Esophagus squamous epithelium (tissue), 5 donors: ENCODE measurements around the gene MMP12. TPM values are rescaled to one million over a fixed set of nuclear protein-coding genes. Genes with fewer than 3 reads are reported as not detected.

Experiments
- DNase-seq: peaks from one replicate; lab custom pipeline; 2025; lab: John Stamatoyannopoulos, UW
- H3K27ac ChIP-seq, 4 donors: fragments of 200-600 bp; sonication (generic); one replicate each; pipeline ENCODE4 v1.5.1; 2016 to 2019; ENCODE audit warnings: mild to moderate bottlenecking in 1 of 4
- H3K27me3 ChIP-seq, 4 donors: fragments of 200-600 bp; sonication (generic); 1 replicate in 3 of 4; 2 replicates in 1 of 4; pipeline versions ENCODE4 v1.5.1 to v1.6.0; 2017 to 2021; ENCODE audit warnings: antibody characterized with exemption in 1 of 4
- H3K36me3 ChIP-seq, 3 donors: fragments of 200-600 bp; sonication (generic); one replicate each; pipeline ENCODE4 v1.5.1; 2016 to 2019
- H3K4me1 ChIP-seq, 3 donors: fragments of 200-600 bp; sonication (generic); one replicate each; pipeline ENCODE4 v1.5.1; 2017 to 2019
- H3K4me3 ChIP-seq, 4 donors: fragments of 200-600 bp; sonication (generic); 1 replicate in 3 of 4; 2 replicates in 1 of 4; pipeline ENCODE4 v1.5.1; 2016 to 2019; ENCODE audit warnings: mild to moderate bottlenecking in 2 of 4, moderate library complexity in 1 of 4
- H3K9me3 ChIP-seq, 3 donors: fragments of 200-600 bp; sonication (generic); one replicate each; pipeline ENCODE4 v1.5.1; 2016 to 2019
- CTCF ChIP-seq, 6 experiments: fragments of 450-650 bp in 4 of 6; fragments of 200-600 bp in 2 of 6; sonication (generic) in 2 of 6; IDR thresholded peaks; one replicate each; pipeline ENCODE4 v1.5.1; 2016 to 2019; ENCODE audit warnings: antibody characterized with exemption in 6 of 6, mild to moderate bottlenecking in 4 of 6, moderate library complexity in 4 of 6
- POLR2A ChIP-seq, 4 donors: fragments of 450-650 bp; IDR thresholded peaks; one replicate each; pipeline ENCODE4 v1.6.1; 2017; ENCODE audit warnings: antibody characterized with exemption in 4 of 4, mild to moderate bottlenecking in 4 of 4, moderate library complexity in 3 of 4
- WGBS, 2 donors: methylation state at CpG; one replicate each; pipeline ENCODE4 v1.1.5; 2018; 5-methylcytosine and 5-hydroxymethylcytosine counted together
- intact Hi-C: fragments of 100-400 bp; cut with DNase I; formaldehyde crosslinking; loops from one replicate; pipeline ENCODE4 v1.15.0; 2022
- total RNA-seq, 4 donors: library from RNA; depleted of rRNA; stranded (reverse); fragments of >200 nt; gene quantifications; one replicate each; pipeline ENCODE4 v1.1.0, GENCODE V29; 2016
- donor health status: DM: yes; HTN: yes; CAD: no.

The MMP12 gene
- total RNA-seq, 4 donors from 2014 or later = 0.35 to 1.1 TPM; not detected in 2

DNA sequence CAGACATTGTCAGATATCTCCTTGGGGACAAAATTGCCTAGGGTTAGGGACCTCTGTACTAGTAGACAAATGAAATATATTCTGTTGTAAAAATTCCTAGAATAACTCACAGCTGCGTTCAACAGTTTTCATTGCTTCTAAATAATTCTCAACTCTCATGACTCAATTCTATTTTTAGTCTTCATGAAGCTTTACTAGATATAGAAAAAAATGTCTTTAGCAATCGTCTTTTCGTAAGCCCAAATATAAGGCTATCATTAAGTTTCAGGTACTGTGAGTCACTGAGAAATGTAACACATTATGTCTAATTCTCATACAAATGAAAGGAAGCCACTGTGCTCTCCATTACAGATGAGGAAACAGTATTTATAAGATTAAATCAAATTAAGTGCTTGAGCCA lies 6.4 kb downstream of the MMP12 start:
- H3K27me3 ChIP-seq = no peaks in the 10 kb centered on the region
- no peaks in the 10 kb centered on the region for H3K9me3 ChIP-seq
- no peak overlapping the region for H3K27ac ChIP-seq
- no peaks in the 10 kb centered on the region for H3K36me3 ChIP-seq
- WGBS, 2 donors = 57 to 62% methylated on average over 3 of the region's 3 CpGs
- intact Hi-C loops = no loop called here
- H3K4me3 ChIP-seq = no peak overlapping the region
- DNase-seq = no peak
- H3K4me1 ChIP-seq = no peaks in the 10 kb centered on the region
- TF ChIP-seq CTCF (IDR thresholded peaks at IDR 0.05) (no peak), POLR2A (IDR thresholded peaks at IDR 0.05) (no peak)

DNA sequence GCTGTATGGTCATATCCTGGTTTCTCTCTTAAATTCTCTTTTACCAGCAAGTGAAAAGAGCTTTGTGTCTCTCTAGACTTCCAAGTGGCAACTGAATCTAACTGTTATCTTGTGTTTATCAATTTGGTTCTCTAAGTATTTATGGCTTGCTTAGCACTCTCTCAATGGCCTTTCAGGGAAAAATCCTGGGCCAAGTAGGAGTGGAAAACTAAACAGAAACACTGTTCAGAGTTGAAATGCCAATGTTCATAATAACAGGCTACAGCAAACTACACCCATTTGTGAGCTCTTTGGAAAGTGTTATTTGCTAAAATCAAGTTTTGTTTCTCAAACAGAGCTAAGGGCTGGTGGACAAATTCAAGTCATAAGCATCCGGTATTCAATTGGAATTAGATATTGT lies 10.1 kb downstream of the MMP12 start:
- intact Hi-C loops = no loop called here
- Histone ChIP-seq H3K36me3 (no peaks in the 10 kb centered on the region), H3K27ac (no peak overlapping the region), H3K4me1 (no peaks in the 10 kb centered on the region), H3K27me3 (no peaks in the 10 kb centered on the region), H3K4me3 (no peak overlapping the region), H3K9me3 (no peaks in the 10 kb centered on the region)
- no peak for DNase-seq
- 78 to 96% methylated on average over 1 of the region's 1 CpG for WGBS, 2 donors
- TF ChIP-seq CTCF (IDR thresholded peaks at IDR 0.05) (no peak), POLR2A (IDR thresholded peaks at IDR 0.05) (no peak)

GRCh38 chr11:102853956-102854355 lies 20.8 kb downstream of the MMP12 start:
- Histone ChIP-seq H3K9me3 (no peaks in the 10 kb centered on the region), H3K36me3 (no peaks in the 10 kb centered on the region), H3K4me3 (no peak overlapping the region), H3K27ac (no peak overlapping the region), H3K27me3 (no peaks in the 10 kb centered on the region), H3K4me1 (peaks cover 0 to 13% (median 4%) of the 10 kb centered on the region in 3 donors)
- intact Hi-C loops = no loop called here
- TF ChIP-seq CTCF (IDR thresholded peaks at IDR 0.05) (no peak), POLR2A (IDR thresholded peaks at IDR 0.05) (no peak)
- no peak for DNase-seq
- WGBS, 2 donors = 35 to 46% methylated on average over 2 of the region's 2 CpGs

GRCh38 chr11:102853055-102853454 lies 21.7 kb downstream of the MMP12 start:
- intact Hi-C loops = no loop called here
- Histone ChIP-seq H3K4me1 (peaks cover 0 to 13% (median 4%) of the 10 kb centered on the region in 3 donors), H3K36me3 (no peaks in the 10 kb centered on the region), H3K27ac (no peak overlapping the region), H3K9me3 (no peaks in the 10 kb centered on the region), H3K27me3 (no peaks in the 10 kb centered on the region), H3K4me3 (no peak overlapping the region)
- DNase-seq = no peak
- 77 to 85% methylated on average over 3 of the region's 3 CpGs for WGBS, 2 donors
- no peak for TF ChIP-seq POLR2A (IDR thresholded peaks at IDR 0.05)
- TF ChIP-seq CTCF (IDR thresholded peaks at IDR 0.05) = no peak

DNA sequence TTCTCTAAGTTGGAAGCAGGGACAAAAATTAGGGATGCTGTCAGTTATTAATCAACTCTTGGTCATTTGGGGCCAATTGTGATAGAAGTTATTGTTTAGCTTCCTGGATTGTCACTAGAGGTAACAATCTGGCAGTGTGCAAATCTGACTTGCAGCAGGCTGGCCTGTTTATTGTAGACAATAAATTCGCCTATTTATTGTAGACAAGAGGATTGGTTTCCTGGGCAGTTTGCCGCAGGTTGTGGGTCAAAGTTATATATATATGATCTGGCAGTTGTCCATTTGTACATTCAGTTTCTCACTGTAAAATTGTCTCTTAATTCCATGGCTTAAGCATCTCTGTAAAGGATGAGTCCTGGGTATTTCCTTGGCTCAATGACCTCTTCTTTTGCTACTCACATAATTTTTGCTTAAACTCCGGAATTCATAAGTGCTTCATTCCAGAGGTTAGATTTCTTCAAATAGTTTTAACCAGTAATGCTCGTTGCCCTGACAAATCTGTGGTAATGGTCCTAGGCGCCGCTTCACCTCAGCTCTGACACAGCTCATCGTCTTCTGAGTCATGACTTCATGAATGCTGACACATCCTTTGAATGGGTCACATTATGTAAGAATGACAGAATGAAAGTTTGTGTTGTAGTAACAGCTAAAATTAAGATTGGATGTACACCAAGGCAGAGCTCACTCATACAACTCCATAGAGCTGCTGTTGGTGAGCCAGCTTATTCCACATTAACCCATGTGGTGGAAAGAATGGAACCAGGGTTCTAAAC lies 23.6 kb downstream of the MMP12 start:
- intact Hi-C loops = no loop called here
- Histone ChIP-seq H3K9me3 (no peaks in the 10 kb centered on the region), H3K4me3 (no peak overlapping the region), H3K4me1 (peaks cover 0 to 18% (median 4%) of the 10 kb centered on the region in 3 donors), H3K27me3 (peaks cover 0 to 7% (median 0%) of the 10 kb centered on the region in 4 donors), H3K27ac (no peak overlapping the region), H3K36me3 (no peaks in the 10 kb centered on the region)
- WGBS, 2 donors = 45 to 49% methylated on average over 7 of the region's 7 CpGs
- TF ChIP-seq POLR2A (IDR thresholded peaks at IDR 0.05) (no peak), CTCF (IDR thresholded peaks at IDR 0.05) (no peak)
- no peak for DNase-seq
